Measurements from ENCODE around the gene FANCC.
A peak's percentile ranks its signal among the peaks of the same experiment; 100 is the strongest.

Gene FANCC

DNA sequence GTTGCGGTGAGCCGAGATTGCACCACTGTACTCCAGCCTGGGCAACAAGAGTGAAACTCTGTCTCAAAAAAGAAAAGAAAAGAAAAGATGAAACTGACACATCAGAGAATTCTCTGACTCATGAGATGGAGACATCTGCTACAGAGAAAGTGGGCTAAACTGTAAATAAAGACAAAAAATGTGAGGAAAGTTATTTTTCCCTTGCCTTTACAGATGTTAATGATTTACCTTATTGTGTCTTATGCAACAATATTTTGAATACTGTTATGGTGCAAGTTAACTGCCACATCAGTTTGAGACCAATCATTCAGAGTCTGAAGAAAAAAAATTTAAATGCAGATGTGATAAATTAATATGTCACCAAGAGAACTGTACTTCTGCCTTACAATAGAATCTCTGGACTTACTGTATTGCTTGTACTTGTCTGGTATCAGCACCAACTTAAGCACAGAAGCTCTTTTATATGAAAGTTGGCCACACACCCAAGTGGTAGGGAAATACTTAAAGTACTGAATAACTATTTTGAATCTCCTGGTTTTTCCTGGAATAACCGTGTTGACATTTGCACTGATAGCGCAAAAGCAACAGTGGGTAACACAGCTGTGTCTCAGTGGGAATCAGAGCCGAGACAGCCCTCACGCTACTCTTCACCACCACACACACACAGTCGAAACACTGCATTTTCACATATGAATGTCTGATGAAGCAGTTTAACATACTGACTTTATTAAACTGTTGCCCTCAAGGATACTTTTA is 169.9 kb downstream of the FANCC start:
- DNase-seq (ENCODE audit: low read depth in 2 of 2), result no peak

DNA sequence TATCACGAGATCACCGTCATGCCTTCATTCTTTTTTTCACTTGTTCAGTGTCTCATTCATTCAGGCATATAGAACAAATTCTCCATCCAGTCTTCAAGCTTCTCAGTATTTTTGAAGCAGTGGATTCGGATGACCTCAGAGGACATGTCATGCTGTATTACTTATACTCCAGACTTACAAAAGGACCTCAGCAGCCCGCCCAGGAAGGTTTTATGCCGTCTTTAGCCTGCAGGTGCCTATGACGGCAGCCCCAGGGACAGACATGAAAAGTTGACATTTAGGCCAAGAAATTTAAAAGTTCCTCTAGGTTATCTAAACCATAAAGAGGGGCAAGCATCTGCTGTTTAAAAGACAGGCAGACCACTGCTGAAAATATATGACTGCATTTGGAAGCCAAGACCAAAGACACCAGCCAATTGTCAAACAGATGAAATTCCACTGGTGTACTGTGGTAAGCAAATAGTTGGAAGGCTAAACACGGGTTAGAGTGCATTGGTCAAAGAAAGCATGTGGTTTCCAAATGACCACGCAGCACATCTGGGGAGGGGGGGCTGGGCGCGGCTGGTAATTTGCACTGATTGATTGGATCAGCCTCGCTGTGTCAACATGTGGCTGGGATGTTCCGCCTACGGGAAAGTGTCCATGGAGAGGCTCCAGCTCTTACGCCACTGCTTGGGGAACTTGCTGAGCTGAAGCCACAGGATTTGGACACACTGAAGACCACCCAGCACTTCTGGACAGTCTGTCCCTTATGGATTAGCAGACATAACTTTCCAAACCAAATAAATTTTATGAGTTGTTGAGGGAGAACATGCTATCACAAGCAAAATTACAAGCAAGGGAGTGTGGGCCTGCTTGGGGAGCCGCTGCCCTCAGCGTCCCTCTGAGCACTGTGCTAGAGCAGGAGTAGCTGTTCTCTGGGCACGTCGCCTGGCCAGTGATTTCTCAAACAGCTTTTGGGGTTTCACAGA is 173.6 kb downstream of the FANCC start:
- no peak for DNase-seq (ENCODE audit: low read depth in 2 of 2)

DNA sequence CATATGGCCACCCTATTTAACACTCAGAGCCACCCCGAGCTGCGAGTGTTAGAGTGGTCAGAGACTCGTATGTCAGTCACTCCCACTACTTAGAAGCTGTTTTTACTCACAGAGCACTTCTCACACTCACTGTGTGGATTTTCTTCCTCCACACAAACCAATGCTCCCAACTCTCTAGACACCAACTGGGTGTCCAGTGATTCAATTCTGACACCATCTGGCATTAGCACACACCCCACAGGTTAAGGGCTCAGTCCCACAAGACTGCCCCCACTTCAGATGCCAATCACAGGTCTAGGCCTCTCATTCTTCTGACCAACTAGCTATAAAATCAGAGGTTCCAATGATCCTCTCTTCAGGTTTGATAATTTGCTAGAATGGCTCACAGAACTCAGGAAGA is 174.8 kb downstream of the FANCC start:
- DNase-seq (ENCODE audit: low read depth in 2 of 2), result no peak

DNA sequence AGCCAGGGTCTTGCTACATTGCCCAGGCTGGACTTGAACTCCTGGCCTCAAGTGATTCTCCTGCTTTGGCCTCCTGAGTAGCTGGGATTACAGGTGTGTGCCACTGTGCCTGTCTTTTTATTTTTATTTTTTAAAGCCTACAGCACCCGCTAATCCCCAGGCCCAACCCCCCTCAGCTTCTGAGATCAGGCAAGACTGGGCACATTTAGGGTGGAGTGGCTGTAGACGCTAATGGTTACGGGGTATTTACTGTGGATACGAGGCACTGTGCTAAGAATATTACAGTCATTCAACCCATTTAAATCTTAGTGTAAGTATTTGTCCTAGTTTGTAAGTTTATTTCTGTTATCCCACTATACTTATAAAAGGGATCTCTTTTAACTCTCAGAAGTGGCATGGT is 175.2 kb downstream of the FANCC start:
- no peak for DNase-seq (ENCODE audit: low read depth in 2 of 2)

DNA sequence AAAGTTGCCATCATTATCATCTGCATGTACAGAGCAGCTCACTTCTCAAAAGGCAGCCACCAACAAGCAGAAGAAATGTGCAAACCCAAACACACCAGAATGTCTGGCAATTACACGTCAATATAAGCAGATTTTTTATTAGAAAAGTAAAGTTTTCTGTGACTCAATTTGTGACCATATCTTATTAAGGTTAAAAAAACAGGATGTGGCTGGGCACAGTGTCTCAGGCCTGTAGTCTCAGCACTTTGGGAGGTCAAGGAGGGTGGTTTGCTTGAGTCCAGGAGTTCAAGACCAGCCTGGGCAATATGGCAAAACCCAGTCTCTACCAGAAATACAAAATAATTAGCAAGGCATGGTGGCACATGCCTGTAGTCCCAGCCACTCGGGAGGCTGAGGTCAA is 176.7 kb downstream of the FANCC start:
- DNase-seq (ENCODE audit: low read depth in 2 of 2), result no peak

DNA sequence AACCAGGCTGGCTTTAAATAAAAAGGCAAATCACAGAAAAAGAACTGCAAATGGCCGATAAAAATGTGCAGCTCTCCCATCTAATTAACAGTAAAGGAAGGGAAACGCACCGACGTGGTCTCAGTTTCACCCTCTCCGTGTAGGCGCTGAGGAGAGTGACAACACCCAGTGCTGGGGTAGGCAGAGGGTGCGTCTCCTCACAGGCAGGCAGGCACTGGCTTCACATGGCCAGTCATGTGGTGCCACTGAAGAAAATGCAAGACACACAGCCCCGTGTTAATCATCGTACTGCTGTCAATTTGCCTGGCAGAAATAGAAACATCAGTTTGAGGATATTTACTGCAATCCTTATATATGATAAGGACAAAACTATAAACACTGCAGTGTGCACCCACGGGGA is 178.4 kb downstream of the FANCC start:
- DNase-seq (ENCODE audit: low read depth in 2 of 2), result no peak

DNA sequence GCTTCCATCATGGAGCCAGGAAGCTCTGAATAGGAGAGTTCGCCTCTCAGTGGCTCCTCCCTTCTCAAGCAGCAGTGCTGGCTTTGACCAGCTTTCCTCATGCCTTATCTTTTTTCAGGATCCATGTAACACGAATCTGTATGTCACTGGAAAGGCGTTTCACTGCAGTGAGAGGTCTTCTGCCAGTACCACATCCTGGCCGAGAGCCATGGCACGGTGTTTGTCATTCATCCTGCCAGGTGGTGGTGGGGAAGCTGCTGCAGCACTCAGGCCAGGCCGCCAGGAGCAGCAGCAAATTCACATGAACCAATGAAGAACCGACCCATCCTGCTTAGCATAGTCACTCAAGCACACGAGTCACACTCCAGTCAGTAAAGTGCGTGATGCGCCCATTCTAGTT is 179.0 kb downstream of the FANCC start:
- DNase-seq (ENCODE audit: low read depth in 2 of 2), result no peak

DNA sequence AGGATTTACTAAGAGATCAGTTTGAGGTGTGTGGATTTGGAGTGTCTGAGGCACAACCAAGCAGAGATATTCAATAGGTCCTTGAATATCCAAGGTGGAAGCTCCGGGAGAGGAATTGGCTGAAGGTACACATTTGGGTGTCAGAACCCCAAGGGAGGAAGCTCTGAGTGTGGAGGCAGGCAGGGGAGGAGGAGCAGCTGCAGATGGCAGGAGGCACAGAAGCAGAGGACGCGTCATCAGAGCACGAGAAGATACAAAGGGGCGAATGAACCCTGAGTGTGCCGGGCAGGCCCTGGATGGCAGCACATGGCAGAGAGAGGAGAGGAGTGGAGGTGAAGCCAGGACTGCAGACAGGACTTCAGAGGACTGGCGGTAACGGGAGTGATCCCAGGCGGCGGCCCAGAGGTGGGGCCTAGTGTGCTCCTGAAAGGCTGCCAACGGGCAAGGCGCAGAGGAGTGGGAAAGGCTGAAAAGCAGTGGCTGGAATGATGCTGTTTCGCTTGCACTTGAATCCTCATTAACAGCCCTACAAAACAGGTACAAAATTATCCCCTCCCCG is 179.8 kb downstream of the FANCC start:
- no peak for DNase-seq (ENCODE audit: low read depth in 2 of 2)

DNA sequence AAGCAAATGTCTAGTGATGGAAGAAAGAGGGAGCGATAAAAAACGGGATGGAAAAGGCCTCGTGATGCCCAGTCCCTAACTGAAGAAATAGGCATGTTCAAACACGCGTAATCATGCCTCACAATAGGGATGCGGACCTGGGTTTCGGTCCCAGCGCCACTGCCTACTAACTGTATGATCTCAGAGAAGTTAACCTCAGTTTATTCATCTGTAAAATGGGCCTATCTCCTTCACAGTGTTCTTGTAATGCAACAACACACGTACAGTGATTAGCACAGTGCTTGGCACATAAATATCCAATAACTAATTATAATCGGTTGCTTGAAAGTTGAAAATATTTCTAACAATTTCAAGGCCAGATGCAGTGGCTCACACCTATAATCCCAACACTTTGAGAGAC is 181.8 kb downstream of the FANCC start:
- no peak for DNase-seq (ENCODE audit: low read depth in 2 of 2)

DNA sequence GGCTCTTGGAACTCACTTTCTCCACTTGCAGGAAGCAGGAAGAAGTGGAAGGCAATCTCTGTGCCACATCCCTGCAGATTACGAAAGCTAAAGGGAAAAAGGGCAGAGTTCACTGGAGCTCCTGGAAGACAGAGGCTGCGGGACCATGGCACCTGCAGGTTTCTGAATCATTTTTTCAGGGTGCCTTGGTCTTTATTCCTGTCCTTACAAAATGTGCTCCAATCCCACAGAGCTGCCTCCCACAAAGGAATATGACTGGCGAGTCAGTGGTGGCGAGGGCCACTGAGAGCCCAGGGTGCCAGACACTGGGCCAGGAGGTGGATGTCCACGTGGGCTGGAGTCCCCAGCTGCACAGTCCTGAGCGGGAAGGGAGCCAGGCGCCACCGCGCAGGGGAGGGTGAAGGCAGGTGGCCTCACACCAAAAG is 183.0 kb downstream of the FANCC start:
- DNase-seq (ENCODE audit: low read depth in 2 of 2), result no peak

DNA sequence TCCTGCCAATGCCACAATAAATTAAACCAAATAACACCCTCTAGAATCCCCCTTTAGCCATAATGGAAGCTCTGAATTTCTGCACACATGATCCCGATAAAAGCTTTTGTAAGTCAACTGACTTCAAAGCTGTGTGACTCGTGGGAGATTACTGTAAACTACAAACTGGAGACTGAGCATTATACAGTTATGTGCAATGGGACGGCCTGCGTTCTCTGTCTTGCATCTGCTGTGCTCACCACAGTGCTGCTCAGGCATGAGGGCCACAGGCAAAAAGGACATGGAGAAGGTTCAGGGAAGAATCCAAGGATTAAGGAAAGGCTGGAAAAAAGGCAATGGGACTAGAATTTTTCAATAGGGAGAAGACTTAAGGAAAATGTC is 184.2 kb downstream of the FANCC start:
- no peak for DNase-seq (ENCODE audit: low read depth in 2 of 2)

DNA sequence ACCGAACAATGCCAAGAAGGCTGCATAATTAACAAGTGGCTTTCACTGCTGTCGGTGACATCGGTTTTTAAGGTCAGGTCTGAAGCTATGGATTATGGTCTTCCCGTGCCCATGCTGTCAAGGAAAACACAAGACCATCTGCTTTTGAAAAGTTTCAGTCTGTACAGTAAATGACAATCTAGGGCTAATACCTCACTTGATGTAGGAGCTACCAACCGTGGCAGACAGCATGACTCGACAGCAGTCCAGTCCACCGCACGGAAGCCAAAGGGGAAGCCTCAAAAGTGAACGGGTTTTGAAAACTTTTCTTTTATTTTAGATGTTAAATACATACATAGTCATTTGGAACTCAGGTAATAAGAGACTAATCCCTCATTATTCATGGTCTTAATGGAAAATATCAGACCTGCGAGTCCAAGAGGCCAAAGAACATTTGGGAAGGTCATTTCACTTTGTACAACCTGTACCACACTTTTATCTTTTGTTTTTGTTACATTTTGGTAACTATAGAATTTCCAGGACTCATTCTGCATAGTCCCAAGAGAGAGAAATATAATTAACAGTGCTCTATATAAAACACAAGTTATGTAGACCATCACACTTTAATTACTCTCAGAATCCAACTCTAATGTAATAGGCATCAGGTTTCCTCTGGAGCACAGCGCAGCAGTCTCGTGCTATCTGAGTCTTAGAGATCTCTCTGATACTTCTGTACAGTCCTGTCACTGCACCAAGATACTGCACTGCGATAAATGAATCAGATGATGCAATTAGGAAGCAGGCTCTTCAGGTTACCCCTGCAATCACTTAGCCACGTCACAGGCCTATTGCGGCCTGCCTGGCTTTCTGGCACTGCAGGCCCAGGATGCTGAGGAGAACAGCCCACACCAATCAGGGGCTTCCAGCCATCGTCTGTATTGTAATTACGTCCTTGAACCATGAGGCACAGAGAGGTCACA is 184.9 kb downstream of the FANCC start:
- no peak for DNase-seq (ENCODE audit: low read depth in 2 of 2)

DNA sequence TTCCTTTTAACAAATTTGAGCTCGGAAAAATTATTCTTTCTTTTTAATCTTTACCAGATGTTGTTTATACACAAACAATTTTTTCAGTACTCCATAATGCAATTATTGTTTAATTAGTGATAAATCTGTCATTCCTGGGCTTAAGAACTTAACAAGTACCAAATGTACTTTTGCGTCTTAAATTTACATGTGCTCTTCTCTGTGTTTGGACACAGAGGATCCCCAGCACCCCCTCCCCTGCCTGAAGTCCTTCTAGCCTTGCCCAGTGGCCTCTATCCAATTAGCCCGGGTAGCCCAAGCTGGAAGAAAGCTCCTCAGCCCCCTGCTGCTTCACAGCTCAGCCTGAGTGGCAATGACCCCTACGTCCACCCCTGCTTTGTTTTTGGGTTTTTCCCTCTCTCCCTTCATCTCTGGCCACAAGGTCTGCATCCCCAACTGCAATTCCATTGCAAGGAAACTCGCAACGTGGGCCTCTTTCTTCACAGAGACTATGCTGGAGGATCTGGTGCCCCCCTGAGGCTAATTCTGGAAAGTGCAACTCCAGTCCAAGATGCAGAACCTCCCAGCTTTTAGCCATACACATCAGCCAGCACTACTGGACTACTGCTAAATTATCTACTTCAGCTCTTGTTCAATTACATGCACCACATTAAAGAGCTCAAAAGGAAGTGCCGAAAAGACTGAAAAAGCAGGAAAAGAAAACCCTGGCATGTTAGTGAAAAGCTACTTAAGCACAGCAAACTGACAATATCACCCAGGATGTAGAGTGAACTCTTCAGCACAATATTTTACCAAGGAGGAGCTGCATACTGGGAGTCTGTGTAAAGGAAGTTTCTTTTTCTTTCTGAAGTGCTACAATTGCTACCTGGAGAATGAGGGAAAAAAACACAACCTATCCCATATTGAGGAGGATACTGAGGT is 186.2 kb downstream of the FANCC start:
- DNase-seq (ENCODE audit: low read depth in 2 of 2), result peak; percentile 16 to 28

DNA sequence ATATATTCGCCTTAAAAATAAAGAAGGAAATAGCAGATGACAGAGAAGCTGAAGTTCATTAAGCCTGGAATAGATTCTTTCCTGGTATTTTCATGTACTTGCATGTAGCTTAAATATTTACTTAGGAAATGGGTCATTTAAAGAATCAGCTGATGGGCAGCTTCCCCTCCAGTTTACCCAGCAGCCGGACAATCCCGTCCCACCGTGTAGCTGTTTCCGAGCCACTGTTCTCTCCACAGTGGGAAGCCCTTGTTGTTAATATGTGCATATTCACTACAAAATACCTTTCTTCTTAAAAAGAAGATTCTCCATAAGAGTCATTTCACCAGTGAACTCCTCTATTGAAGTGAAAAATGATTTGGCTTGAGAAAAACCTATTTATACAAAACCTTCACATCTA is 187.0 kb downstream of the FANCC start:
- DNase-seq (ENCODE audit: low read depth in 2 of 2), result no peak

DNA sequence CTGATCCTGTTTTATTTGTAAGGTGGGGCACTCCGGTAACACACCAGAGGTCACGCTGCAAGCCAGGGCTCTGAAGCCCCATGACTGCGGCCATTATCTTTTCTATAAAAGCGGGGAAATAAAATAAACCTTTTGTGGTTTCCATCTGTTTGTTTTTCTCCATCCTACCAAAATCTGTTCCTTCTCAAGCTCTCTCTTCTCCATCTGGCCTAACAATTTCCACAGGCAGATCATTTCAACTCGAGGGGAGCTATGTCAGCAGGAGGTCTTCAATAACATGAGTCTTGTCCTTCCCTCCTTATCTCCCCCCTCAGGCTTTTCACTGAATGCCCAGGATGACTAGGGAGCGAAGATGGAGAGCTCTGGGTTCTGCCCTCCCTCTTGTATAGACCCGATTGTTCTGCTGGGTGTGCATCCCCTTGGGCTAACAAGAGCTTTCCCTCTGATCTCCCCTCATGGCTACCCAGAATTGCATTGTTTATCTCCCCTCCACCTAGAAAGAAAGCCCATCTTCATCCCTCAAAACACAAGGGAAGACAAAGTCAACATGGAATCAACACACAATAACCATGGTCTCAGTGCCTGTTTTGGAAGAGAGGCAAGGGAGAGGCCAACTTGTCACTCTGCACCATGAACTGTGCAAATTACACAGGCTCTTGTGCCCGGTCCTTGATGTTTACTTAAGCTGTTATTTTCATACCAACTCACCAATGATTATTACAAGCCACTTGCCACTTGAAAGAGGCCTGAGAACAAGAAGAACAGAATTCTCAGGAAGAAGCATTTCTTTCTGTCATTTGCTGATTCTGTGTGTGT is 187.8 kb downstream of the FANCC start:
- DNase-seq (ENCODE audit: low read depth in 2 of 2), result no peak

DNA sequence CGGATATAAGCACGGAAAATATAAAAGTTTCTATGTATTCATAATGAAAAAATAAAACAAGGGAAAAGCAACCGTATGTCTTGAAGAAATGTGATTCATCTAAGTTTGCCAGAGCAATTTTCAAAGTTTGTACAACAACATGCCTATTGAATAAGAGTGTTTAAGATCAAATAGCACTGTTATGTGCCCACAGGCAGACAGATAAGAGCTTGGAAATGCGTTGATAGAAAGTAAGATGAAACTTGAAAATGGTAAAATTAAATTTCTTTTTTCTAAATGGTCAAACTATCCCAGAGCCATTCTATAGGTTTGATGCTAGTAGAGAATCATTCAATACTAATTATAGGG is 189.4 kb downstream of the FANCC start:
- no peak for DNase-seq (ENCODE audit: low read depth in 2 of 2)

DNA sequence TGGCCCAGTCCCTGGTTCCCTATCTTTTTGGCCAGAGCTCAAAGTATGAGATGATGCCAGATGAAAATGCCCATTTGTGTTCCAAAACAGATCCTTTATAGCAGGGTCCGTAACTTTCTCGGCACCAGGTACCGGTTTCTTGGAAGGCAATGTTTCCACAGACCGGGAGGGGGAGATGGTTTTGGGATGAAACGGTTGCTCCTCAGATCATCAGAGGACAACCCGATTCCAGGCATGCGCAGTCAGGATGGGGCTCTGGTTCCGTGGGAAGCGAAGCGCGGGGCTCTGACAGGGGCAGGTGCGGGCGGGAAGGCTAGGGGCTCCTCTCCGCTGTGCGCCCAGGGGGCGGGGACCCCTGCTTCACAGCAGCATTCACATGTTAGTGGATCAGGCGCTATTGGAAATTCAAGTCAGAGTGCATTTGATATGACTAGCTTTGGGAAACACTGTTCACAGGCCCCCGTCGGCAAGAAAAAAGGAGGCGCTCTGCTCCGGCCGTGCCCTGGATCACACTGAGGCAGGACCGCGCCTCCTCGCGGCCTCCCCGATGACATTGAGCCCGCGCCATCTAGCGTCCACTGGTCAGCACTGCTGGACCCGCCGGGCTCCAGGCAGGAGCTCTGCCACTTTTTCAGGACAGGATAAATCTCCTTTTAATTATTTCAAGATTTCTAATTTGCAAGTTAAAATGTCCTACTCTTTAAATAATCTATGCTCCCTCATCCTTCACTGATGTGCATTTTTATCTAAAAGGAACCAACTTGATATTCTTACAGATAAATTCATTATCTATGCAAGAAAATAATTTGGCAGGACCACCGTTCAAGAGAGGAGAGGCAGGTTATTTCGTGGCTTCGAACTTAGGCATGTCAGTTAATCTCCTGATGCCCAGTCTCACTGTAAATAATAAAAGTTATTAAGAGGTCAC is 190.0 kb downstream of the FANCC start:
- peak; percentile 52 to 62 for DNase-seq (ENCODE audit: low read depth in 2 of 2)

DNA sequence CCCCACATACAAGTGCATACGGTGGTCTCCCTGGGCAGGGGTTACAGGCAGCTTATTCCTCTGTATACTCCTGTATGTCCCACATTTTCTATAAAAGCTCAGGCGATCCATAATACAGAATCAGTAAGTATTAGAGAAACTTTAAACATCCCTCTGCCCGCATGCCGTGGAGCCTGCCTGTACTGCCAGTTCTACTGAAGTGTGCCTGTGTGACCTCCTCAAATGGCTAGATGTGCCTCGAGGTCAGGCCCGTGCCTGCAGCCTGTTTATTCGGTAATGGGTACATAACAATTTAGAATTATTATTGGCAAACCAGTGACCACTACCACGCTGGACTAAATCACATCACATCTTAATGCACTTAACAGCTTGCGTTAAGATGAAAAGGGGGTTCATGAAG is 190.8 kb downstream of the FANCC start:
- DNase-seq (ENCODE audit: low read depth in 2 of 2), result no peak

DNA sequence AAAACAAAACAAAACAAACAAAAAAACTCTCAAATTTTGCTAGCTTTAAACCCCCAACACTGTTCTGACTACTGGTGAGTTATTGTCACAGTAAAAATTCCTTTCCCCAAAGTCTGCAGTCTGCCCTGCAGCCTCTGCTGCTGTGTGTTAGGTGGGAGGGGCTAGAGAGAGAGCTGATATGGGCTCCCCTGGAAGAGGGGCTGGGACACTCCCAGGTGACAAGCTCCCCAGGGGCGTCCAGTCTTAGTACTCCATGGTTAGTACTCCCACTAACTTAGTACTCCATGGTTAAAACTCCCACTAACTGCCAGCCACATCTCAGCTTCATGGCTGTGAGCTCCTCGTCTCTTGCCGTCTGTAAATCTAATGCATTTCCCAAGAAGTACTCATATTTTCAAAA is 191.9 kb downstream of the FANCC start:
- DNase-seq (ENCODE audit: low read depth in 2 of 2), result no peak

Data from stimulated activated CD4-positive, alpha-beta T cell treated with anti-CD3 and anti-CD28 coated beads, Interleukin-1b, Interleukin-23, amount 100 ng/mL, for 4 hours (primary cell).